T-helper 2 cell treated with Interferon-gamma antibody and Interleukin-4, amounts not matched to agents 100 ng/mL and 5 ng/mL, for 36 hours (primary cell): ENCODE results near the gene ZSWIM2. TPM values are rescaled to one million over a fixed set of nuclear protein-coding genes. Genes with fewer than 3 reads are reported as not detected.
"Not testable (repeated sequence)": the region's sequence is repeated elsewhere in the genome, so short reads cannot be mapped to it uniquely, and the experiment has no call there.

ENCODE experiments used
- intact Hi-C: fragments of 100-400 bp; cut with micrococcal nuclease; formaldehyde crosslinking; loops from one replicate; pipeline ENCODE4 v1.15.1; 2023
- total RNA-seq: library from RNA; stranded (reverse); gene quantifications from 2 replicates; pipeline ENCODE4 v1.2.3, GENCODE V29; 2022

The ZSWIM2 gene
- total RNA-seq, 1 donor from 2014 or later, result not detected

- intact Hi-C loops, result no loop called here
Observed at GRCh38 chr2:186852508-186852907, 3.5 kb upstream of the ZSWIM2 start.

DNA sequence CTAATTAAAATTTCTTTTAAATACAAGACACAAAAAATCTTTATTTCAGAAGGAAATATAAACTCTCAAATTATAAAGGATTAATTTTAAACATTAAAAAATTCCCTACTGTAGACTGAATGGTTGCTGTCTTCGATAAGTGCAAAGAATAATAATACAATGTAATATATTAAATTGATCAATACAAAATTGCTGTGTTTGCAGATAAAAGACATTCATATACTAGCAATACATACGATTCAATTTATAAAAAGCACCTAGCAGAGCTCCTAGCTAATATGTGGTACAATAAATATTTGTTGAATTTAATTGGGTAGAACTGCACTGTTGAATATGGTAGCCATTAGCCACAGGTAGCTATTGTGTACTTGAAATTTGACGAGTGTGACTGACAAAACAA is 6.6 kb downstream of the ZSWIM2 start:
- intact Hi-C loops, result no loop called here

DNA sequence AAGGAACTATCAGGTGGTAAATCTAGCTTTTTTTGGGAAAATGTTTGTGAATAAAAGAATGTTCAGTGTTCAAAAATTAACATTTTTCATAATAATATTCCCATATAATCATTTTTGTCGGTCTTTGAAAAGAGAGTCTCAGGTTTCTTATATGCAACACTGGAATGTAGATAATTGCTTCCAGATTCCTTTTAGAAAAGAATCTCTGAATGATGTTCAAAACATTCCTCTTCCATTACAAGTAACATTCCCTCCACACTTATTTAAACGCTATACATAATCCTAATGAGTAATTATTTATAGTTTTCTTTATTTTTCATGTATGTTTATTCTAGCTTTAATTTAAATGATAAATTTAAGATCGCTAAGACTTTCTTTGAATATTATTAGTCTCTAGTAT is 7.0 kb downstream of the ZSWIM2 start:
- intact Hi-C loops, result no loop called here

- intact Hi-C loops, result no loop called here
Observed at GRCh38 chr2:186835628-186836027, 13.3 kb downstream of the ZSWIM2 start.

GRCh38 chr2:186827862-186828492 is 21.0 kb downstream of the ZSWIM2 start:
- intact Hi-C loops, result no loop called here

GRCh38 chr2:186827411-186827810 is 21.6 kb downstream of the ZSWIM2 start:
- intact Hi-C loops, result no loop called here

DNA sequence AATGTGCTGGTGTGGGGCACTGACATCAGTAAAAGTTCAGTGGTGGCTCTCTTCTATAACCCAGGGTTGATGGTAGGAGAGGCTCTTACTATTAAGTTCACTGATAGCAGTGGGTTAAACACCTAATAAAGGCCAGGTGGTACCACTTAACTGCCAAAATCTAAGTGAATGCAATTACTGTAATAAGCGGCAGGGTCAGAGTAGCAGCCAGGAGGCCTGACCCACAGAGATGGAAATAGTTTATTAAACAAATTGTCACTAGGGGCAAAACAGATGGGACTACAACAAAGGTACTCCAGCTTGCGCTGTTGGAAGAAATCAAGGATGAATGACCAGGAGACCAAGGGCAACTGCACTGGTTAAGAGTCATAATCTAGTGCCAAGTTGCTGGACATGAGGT is 26.6 kb downstream of the ZSWIM2 start:
- intact Hi-C loops, result no loop called here

DNA sequence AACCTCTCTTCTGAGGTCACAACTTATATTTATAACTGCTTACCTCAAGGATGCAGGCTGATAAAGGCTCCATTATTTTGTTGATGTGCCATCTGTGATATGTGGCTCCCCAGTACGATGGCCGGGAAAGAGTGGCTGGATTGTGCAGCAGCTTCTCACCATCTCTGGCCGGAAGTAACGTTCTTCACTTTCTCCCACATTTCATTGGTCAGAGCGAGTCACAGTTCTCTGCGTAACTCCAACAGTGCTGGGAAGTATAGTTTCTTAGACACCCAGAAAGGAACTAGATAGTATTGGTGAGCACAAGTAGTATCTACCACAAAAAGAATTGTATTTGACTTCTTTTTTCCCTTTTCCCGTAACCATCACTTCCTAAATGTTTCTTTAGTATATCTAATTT is 28.7 kb downstream of the ZSWIM2 start:
- intact Hi-C loops, result no loop called here

GRCh38 chr2:186811760-186812159 is 37.2 kb downstream of the ZSWIM2 start:
- intact Hi-C loops, result not testable (repeated sequence)

- intact Hi-C loops, result no loop called here
Observed at GRCh38 chr2:186806591-186806990, 42.4 kb downstream of the ZSWIM2 start.

DNA sequence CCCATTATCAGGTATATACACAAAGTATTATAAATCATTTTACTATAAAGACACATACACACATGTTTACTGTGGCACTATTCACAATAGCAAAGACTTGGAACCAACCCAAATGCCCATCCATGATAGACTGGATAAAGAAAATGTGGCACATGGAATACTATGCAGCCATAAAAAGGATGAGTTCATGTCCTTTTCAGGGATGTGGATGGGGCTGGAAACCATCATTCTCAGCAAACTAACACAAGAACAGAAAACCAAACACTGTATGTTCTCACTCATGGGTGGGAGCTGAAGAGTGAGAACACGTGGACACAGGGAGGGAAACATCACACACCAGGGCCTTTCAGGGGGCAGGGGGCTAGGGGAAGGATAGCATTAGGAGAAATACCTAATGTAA is 50.4 kb downstream of the ZSWIM2 start:
- intact Hi-C loops, result not testable (repeated sequence)

DNA sequence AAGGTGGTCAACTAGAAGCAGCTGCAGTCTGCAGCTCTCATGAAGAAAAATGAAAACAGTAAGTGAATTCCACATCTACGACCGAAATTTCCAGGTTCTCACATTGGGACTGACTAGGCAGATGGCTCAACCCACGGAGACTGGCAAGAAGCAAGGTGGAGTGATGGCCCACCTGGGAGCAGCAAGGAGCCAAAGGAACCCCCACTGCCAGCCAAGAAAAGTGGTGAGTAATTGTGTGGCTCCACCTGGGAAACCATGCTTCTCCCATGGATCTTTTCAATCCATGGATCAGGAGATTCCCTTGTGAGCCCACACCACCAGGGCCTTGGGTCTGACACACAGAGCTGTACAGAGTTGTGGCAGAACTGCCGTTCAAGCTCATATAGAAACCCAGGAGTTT is 64.0 kb downstream of the ZSWIM2 start:
- intact Hi-C loops, result no loop called here

- intact Hi-C loops, result no loop called here
Observed at GRCh38 chr2:186783254-186783653, 65.7 kb downstream of the ZSWIM2 start.

- intact Hi-C loops, result no loop called here
Observed at GRCh38 chr2:186780701-186781316, 68.2 kb downstream of the ZSWIM2 start.

Other genes starting within 250 kb of the ZSWIM2 start
- 0.43 and 0.57 TPM in 2 replicates for gene FAM171B, start 155.1 kb downstream of the ZSWIM2 start, total RNA-seq